Erythroblast (primary cell): ENCODE results near the gene VAV2.

Source experiments
- GATA1 ChIP-seq: IDR thresholded peaks from 2 replicates; pipeline ENCODE4 v1.6.1; 2011; ENCODE audit warnings: low read depth, mild to moderate bottlenecking, control low read depth, low read length, moderate library complexity
- POLR2A ChIP-seq: IDR thresholded peaks from 2 replicates; pipeline ENCODE4 v1.6.1; 2011; ENCODE audit warnings: mild to moderate bottlenecking, low read length

DNA sequence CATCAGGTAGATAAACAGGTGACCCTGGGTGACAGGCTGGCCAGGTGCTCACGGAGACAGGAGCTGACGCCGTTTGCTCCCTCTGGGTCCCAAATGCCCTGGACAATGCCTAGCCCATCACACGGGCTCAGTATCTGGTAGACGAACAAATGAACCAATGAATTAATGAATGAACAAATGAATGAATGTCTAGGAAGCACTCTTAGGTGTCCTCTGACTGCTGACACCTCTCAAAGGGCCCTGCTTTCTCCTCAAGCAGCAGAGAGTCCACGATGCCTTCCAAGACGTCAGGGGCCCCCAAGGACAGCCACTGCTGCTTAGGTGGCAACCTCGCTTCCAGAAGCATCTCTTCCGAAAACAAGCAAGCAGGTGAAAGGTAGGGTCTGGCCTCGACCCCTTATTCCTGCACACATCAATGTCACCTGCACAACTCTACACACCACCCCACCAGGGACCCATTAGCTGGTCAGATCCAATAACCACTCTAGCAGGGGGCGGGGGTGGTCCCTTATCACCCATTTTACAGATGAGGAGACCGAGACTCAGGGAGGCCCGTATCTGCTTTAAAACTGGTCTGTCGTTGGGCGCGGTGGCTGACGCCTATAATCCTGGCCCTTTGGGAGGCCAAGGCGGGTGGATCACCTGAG lies 45.2 kb downstream of the VAV2 start:
- TF ChIP-seq POLR2A (no peak), GATA1 (no peak)
